SK-N-SH (cell line): Measurements from ENCODE around the gene PNMA6E.

Experiments used
- EZH2phosphoT487 ChIP-seq: fragments of 200-600 bp; sonication (generic); IDR thresholded peaks from 2 replicates; pipeline ENCODE4 v1.6.1; 2017; ENCODE audit warnings: low read depth, mixed run types, mild to moderate bottlenecking, antibody characterized with exemption, moderate library complexity, borderline replicate concordance
- JUND ChIP-seq: IDR thresholded peaks from 2 replicates; pipeline ENCODE4 v1.4.0; 2012
- POLR2AphosphoS5 ChIP-seq: IDR thresholded peaks from 2 replicates; pipeline ENCODE4 v1.6.1; 2012; ENCODE audit warnings: low read depth, low read length
- RFX5 ChIP-seq: IDR thresholded peaks from 2 replicates; pipeline ENCODE4 v1.6.1; 2012; ENCODE audit warnings: mild to moderate bottlenecking, improper control_type of control experiment, low read length
- RXRA ChIP-seq: IDR thresholded peaks from 2 replicates; pipeline ENCODE4 v1.4.0; 2012; ENCODE audit warnings: low read depth, mild to moderate bottlenecking, borderline replicate concordance
- TAF1 ChIP-seq: IDR thresholded peaks from 2 replicates; pipeline ENCODE4 v1.6.1; 2012; ENCODE audit warnings: low read depth, mild to moderate bottlenecking, low read length, moderate library complexity, borderline replicate concordance
- TCF12 ChIP-seq: IDR thresholded peaks from 2 replicates; pipeline ENCODE4 v1.4.0; 2012
- TF ChIP-seq, protein P1 (sequence below): fragments of 200-600 bp; sonication (generic); IDR thresholded peaks from 2 replicates; pipeline ENCODE4 v1.6.1; 2017; ENCODE audit warnings: antibody characterized with exemption, mild to moderate bottlenecking, moderate library complexity

DNA sequence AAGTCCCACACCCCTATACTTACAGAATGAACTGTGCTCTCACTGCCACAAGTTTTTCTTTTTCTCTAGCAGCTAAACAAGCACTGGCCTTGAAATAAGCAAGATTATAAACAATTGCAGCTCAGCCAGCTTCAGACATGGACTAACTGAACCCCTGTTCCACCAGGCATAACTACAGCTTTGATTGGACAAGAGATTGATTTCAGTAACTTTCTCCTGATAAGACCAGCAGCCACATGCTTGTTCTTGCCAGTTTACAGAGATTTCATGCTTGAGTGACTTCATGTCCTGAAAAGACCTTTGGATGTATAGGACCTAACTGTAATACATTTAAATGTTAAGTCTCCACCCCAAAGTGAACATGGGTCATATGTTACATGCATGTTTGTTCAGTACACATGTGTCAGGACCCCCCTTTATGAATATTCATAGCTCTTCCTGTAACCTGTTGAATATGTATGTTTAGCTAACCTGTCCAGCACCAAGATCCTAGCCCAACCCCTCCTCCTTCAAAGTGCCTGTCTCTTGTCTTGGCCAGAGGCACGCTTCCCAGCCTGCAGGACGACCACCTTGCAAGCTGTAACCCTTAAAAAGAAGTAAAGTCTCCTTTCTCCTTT is 39.3 kb downstream of the PNMA6E start:
- TF ChIP-seq TAF1 = no peak
- TF ChIP-seq, protein P1, sequence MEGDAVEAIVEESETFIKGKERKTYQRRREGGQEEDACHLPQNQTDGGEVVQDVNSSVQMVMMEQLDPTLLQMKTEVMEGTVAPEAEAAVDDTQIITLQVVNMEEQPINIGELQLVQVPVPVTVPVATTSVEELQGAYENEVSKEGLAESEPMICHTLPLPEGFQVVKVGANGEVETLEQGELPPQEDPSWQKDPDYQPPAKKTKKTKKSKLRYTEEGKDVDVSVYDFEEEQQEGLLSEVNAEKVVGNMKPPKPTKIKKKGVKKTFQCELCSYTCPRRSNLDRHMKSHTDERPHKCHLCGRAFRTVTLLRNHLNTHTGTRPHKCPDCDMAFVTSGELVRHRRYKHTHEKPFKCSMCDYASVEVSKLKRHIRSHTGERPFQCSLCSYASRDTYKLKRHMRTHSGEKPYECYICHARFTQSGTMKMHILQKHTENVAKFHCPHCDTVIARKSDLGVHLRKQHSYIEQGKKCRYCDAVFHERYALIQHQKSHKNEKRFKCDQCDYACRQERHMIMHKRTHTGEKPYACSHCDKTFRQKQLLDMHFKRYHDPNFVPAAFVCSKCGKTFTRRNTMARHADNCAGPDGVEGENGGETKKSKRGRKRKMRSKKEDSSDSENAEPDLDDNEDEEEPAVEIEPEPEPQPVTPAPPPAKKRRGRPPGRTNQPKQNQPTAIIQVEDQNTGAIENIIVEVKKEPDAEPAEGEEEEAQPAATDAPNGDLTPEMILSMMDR = no peak
- TF ChIP-seq POLR2AphosphoS5 = no peak
- TF ChIP-seq TCF12 = no peak
- no peak for TF ChIP-seq JUND
- no peak for TF ChIP-seq RFX5
- TF ChIP-seq EZH2phosphoT487 = no peak
- no peak for TF ChIP-seq RXRA
